ENCODE measurements around the gene NPR2. TPM values are rescaled to one million over a fixed set of nuclear protein-coding genes. Genes with fewer than 3 reads are reported as not detected.

NPR2 gene
- total and polyA plus RNA-seq, 2 of the 13 experiments (the other 11 are each of a cell fraction or from before 2014, with no cell fraction given) = 7.4 to 9.4 TPM

- H3K4me3 ChIP-seq (replicated peaks in 1 of 3; ENCODE audit: insufficient read depth in 1 of 3, low read depth in 2 of 3, low read length in 3 of 3) = no peak overlapping the region
- H3K9me3 ChIP-seq (ENCODE audit: low read length) = no peaks in the 10 kb centered on the region
- H3K9ac ChIP-seq (ENCODE audit: insufficient read depth, low read depth, low read length) = no peak overlapping the region
- POLR2A ChIA-PET = interaction anchor here (0.7 to 1.2 kb wide), 2 partner anchors 29 to 39 kb away, joined by 3 to 5 read pairs; no protein-coding TSS in a partner anchor
- H3K27ac ChIP-seq (ENCODE audit: extremely low read length, insufficient read depth, low read length) = peak overlapping the region; percentile 38
- FAIRE-seq (no peak), ATAC-seq (peak; percentile 53), DNase-seq (ENCODE audit: low spot score) (no peak)
- H2AFZ ChIP-seq (ENCODE audit: low read length) = no peak overlapping the region
- in situ Hi-C loops (cut with HindIII; ENCODE audit: extremely low pct_ligation_motif_present, low pct_unique_long_range_greater_than_20kb) = no loop called here
- no peak for TF ChIP-seq CHD4 (IDR thresholded peaks at IDR 0.05; ENCODE audit: borderline replicate concordance, low read length)
- peak; percentile 54 for TF ChIP-seq HNF4A (CRISPR knock-in tag; IDR thresholded peaks at IDR 0.05)
- intact Hi-C loops (cut with micrococcal nuclease; ENCODE audit: unreplicated experiment) = no loop called here
- no peaks in the 10 kb centered on the region for H4K20me1 ChIP-seq (ENCODE audit: insufficient read depth, low read length)
- 76% methylated on average over 7 of the region's 7 CpGs for WGBS (ENCODE audit: low lambda C conversion rate)
- peak overlapping the region; percentile 29 for H3K4me2 ChIP-seq (ENCODE audit: low read depth, low read length)
- H3K36me3 ChIP-seq (replicated peaks in 1 of 2; ENCODE audit: control insufficient read depth in 1 of 2, insufficient read depth in 2 of 2, low read length in 2 of 2) = no peaks in the 10 kb centered on the region
- no TSS peak for BruUV-seq (replicated peaks)
- H3K27me3 ChIP-seq (ENCODE audit: control insufficient read depth in 1 of 2, insufficient read depth in 2 of 2, low read length in 2 of 2) = no peaks in the 10 kb centered on the region
- peaks cover 4% of the 10 kb centered on the region for H3K79me2 ChIP-seq (ENCODE audit: insufficient read depth, low read length)
- H3K4me1 ChIP-seq (ENCODE audit: insufficient read depth, low read length) = peaks cover 47% of the 10 kb centered on the region
- CTCF ChIA-PET (ENCODE audit: low intra/inter-chr PET ratio, low total read pairs) = no interaction called here
Measured at GRCh38 chr9:35774907-35775635, 16.3 kb upstream of the NPR2 start.

- TF ChIP-seq GLMP (CRISPR knock-in tag; IDR thresholded peaks at IDR 0.05; ENCODE audit: borderline replicate concordance) (no peak), HOMEZ (CRISPR knock-in tag; IDR thresholded peaks at IDR 0.05; ENCODE audit: low read depth) (no peak), ZBTB42 (CRISPR knock-in tag; IDR thresholded peaks at IDR 0.05) (no peak), ZNF709 (CRISPR knock-in tag; IDR thresholded peaks at IDR 0.05) (no peak), WIZ (CRISPR knock-in tag; IDR thresholded peaks at IDR 0.05) (no peak)
- in situ Hi-C loops (cut with HindIII; ENCODE audit: extremely low pct_ligation_motif_present, low pct_unique_long_range_greater_than_20kb) (no loop called here), intact Hi-C loops (cut with micrococcal nuclease; ENCODE audit: unreplicated experiment) (no loop called here)
- peaks cover 37% of the 10 kb centered on the region for H3K4me1 ChIP-seq (ENCODE audit: insufficient read depth, low read length)
- no peak overlapping the region for H3K4me2 ChIP-seq (ENCODE audit: low read depth, low read length)
- DNase-seq (ENCODE audit: low spot score) = no peak
- H3K27me3 ChIP-seq (ENCODE audit: control insufficient read depth in 1 of 2, insufficient read depth in 2 of 2, low read length in 2 of 2) = no peaks in the 10 kb centered on the region
- H3K79me2 ChIP-seq (ENCODE audit: insufficient read depth, low read length) = peaks cover 2% of the 10 kb centered on the region
- H3K9ac ChIP-seq (ENCODE audit: insufficient read depth, low read depth, low read length) = no peak overlapping the region
- no peak overlapping the region for H3K4me3 ChIP-seq (replicated peaks in 1 of 3; ENCODE audit: insufficient read depth in 1 of 3, low read depth in 2 of 3, low read length in 3 of 3)
- ChIA-PET POLR2A (no interaction called here), CTCF (ENCODE audit: low intra/inter-chr PET ratio, low total read pairs) (no interaction called here)
- no peaks in the 10 kb centered on the region for H4K20me1 ChIP-seq (ENCODE audit: insufficient read depth, low read length)
- no peaks in the 10 kb centered on the region for H3K9me3 ChIP-seq (ENCODE audit: low read length)
- FAIRE-seq = no peak
- ATAC-seq = no peak
- BruUV-seq (replicated peaks) = no TSS peak
- 0 out of 5 replicates have a peak, but pooled peaks cover 0 to 5% of the 10 kb centered on the region in 2 experiments for H3K36me3 ChIP-seq (replicated peaks in 1 of 2; ENCODE audit: control insufficient read depth in 1 of 2, insufficient read depth in 2 of 2, low read length in 2 of 2)
- H3K27ac ChIP-seq (ENCODE audit: extremely low read length, insufficient read depth, low read length) = no peak overlapping the region
- H2AFZ ChIP-seq (ENCODE audit: low read length) = no peak overlapping the region
- WGBS (ENCODE audit: low lambda C conversion rate) = 92% methylated on average over 4 of the region's 4 CpGs
Measured at GRCh38 chr9:35776018-35776417, 15.4 kb upstream of the NPR2 start.
